Karpas-422 (cell line): ENCODE data around the gene USF3. TPM values are rescaled to one million over a fixed set of nuclear protein-coding genes. Genes with fewer than 3 reads are reported as not detected.
A peak's percentile ranks its signal among the peaks of the same experiment; 100 is the strongest.

Experiments
- DNase-seq: peaks from one replicate; pipeline ENCODE4 v3.0.0-alpha.2; 2015
- H2AFZ ChIP-seq: fragments of 200-600 bp; sonication (generic); 2 replicates; pipeline ENCODE4 v1.6.1; 2014; ENCODE audit warnings: antibody characterized with exemption, low read length, mixed read lengths
- H3K27ac ChIP-seq: fragments of 200-600 bp; sonication (generic); 2 replicates; pipeline ENCODE4 v1.5.1; 2014; ENCODE audit warnings: mild to moderate bottlenecking, low read length, moderate library complexity
- H3K27me3 ChIP-seq: fragments of 200-600 bp; sonication (generic); 2 replicates; pipeline ENCODE4 v1.6.1; 2014; ENCODE audit warnings: low read length, mixed read lengths
- H3K36me3 ChIP-seq: fragments of 200-600 bp; sonication (generic); 2 replicates; pipeline ENCODE4 v1.6.1; 2014; ENCODE audit warnings: low read length, mixed read lengths; ENCODE audit not compliant: insufficient read depth
- H3K4me1 ChIP-seq: fragments of 200-600 bp; sonication (generic); 2 replicates; pipeline ENCODE4 v1.6.1; 2014; ENCODE audit warnings: mild to moderate bottlenecking, low read length, mixed read lengths
- H3K4me2 ChIP-seq: fragments of 200-600 bp; sonication (generic); 2 replicates; pipeline ENCODE4 v1.6.1; 2014; ENCODE audit warnings: low read length, low read depth, mild to moderate bottlenecking; ENCODE audit not compliant: poor library complexity, severe bottlenecking
- H3K4me3 ChIP-seq: fragments of 200-600 bp; sonication (generic); 2 replicates; pipeline ENCODE4 v1.5.1; 2014; ENCODE audit warnings: mild to moderate bottlenecking, antibody characterized with exemption, low read length, mixed read lengths
- H3K79me2 ChIP-seq: fragments of 200-600 bp; sonication (generic); 2 replicates; pipeline ENCODE4 v1.6.1; 2014; ENCODE audit warnings: mild to moderate bottlenecking, low read length, mixed read lengths
- H3K9ac ChIP-seq: fragments of 200-600 bp; sonication (generic); 2 replicates; pipeline ENCODE4 v1.6.0; 2014; ENCODE audit warnings: low read length
- H3K9me2 ChIP-seq: fragments of 200-600 bp; sonication (generic), shearing (Covaris generic); replicated peaks from 2 replicates; pipeline ENCODE4 v1.6.0; 2014; ENCODE audit warnings: mild to moderate bottlenecking, low read length, moderate library complexity; ENCODE audit not compliant: insufficient read depth
- H3K9me3 ChIP-seq: fragments of 300-700, 200-600 bp; sonication (generic); 2 replicates; pipeline ENCODE4 v1.6.1; 2014; ENCODE audit warnings: low read length, mixed read lengths
- H4K20me1 ChIP-seq: fragments of 200-600 bp; sonication (generic); 2 replicates; pipeline ENCODE4 v1.6.1; 2014; ENCODE audit warnings: mild to moderate bottlenecking, antibody characterized with exemption, low read length, low read depth; ENCODE audit not compliant: insufficient read depth
- total RNA-seq: library from RNA; depleted of rRNA; stranded (reverse); fragments of >200 nt; shearing (Covaris generic); gene quantifications from 2 replicates; pipeline ENCODE4 v1.2.3, GENCODE V29; 2014; ENCODE audit warnings: low replicate concordance

USF3 gene
- total RNA-seq, 1 experiment from 2014 or later, result 32.2 TPM

DNA sequence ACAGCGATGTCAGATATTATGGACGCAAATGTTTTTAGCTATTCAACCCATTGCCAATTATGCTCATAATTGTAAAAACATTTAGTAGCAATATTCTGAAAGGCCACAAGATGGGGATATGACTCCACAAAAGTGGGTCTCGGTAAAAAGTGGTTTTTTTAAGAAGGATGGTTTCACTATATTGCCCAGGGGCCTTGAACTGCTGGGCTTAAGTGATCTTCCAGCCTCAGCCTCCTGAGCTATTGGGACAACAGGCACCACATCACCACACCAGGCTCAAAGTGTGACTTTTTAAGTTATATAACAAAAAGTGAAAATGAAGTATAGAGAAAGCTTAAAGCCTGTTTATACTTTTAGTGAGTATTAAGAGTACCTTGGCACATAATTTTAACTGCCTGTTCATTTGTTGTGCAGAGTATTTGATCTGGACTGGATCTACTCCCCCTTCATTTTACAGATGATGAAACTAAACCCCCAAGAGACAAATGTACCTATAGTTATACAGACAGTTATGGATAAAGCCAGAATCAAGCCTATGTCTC, 40.2 kb upstream of the USF3 start:
- Histone ChIP-seq H3K27me3 (no peaks in the 10 kb centered on the region), H3K36me3 (peaks cover 35% of the 10 kb centered on the region), H3K9ac (no peak overlapping the region), H2AFZ (no peak overlapping the region), H4K20me1 (peaks cover 82% of the 10 kb centered on the region), H3K4me2 (peak overlapping the region; percentile 16), H3K4me1 (peaks cover 59% of the 10 kb centered on the region), H3K79me2 (peaks cover 98% of the 10 kb centered on the region), H3K9me3 (no peaks in the 10 kb centered on the region), H3K4me3 (no peak overlapping the region), H3K27ac (peak overlapping the region; percentile 46), H3K9me2 (no peaks in the 10 kb centered on the region)
- DNase-seq, result peak; percentile 88

DNA sequence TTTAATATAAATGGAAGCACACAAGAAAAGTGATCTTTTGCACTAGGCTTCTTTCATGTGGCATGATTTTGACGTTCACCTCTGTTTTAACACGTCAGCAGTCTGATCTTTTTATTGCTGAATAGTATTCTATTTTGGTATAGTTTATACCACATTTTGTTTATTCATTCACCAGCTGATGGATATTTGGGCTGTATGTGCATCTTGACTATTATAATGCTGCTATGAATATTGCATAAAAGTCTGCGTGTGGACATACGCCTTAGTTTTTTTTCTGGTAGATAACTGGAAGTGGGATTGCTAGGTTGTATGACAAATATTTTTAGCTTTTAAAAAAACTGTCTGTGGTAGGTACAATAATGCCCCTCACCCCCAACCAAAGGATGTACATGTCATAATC, 35.3 kb upstream of the USF3 start:
- H3K9me2 ChIP-seq, result no peaks in the 10 kb centered on the region
- no peak overlapping the region for H2AFZ ChIP-seq
- no peak overlapping the region for H3K9ac ChIP-seq
- peaks cover 82% of the 10 kb centered on the region for H4K20me1 ChIP-seq
- peaks cover 10% of the 10 kb centered on the region for H3K4me1 ChIP-seq
- H3K36me3 ChIP-seq, result peaks cover 38% of the 10 kb centered on the region
- DNase-seq, result no peak
- H3K27me3 ChIP-seq, result no peaks in the 10 kb centered on the region
- no peaks in the 10 kb centered on the region for H3K9me3 ChIP-seq
- peaks cover 98% of the 10 kb centered on the region for H3K79me2 ChIP-seq
- no peak overlapping the region for H3K27ac ChIP-seq
- H3K4me2 ChIP-seq, result no peak overlapping the region
- no peak overlapping the region for H3K4me3 ChIP-seq

DNA sequence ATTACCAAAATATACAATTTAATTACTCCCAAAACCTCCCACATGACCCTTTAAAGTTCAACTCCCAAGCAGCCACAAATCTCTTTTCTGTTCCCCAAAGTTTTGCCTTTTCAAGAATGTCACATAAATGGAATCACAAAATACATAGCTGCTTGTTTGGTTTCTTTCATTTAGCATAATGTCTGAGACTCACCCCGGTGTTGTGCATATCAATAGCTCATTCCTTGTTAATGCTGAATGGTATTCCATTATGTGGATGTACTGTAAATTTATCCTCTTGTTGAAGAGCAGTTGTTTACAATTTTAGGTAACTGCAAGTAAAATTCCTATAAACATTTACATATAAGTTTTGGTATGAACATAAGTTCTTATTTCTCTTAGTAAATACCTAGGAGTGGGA, 34.1 kb upstream of the USF3 start:
- no peak overlapping the region for H3K4me3 ChIP-seq
- peaks cover 34% of the 10 kb centered on the region for H3K36me3 ChIP-seq
- H2AFZ ChIP-seq, result no peak overlapping the region
- no peak for DNase-seq
- H4K20me1 ChIP-seq, result peaks cover 74% of the 10 kb centered on the region
- H3K9me3 ChIP-seq, result no peaks in the 10 kb centered on the region
- no peaks in the 10 kb centered on the region for H3K9me2 ChIP-seq
- no peak overlapping the region for H3K4me2 ChIP-seq
- H3K27me3 ChIP-seq, result no peaks in the 10 kb centered on the region
- no peak overlapping the region for H3K9ac ChIP-seq
- no peak overlapping the region for H3K27ac ChIP-seq
- H3K4me1 ChIP-seq, result no peaks in the 10 kb centered on the region; the same call in 1 of the 2 replicates
- H3K79me2 ChIP-seq, result peaks cover 98% of the 10 kb centered on the region

DNA sequence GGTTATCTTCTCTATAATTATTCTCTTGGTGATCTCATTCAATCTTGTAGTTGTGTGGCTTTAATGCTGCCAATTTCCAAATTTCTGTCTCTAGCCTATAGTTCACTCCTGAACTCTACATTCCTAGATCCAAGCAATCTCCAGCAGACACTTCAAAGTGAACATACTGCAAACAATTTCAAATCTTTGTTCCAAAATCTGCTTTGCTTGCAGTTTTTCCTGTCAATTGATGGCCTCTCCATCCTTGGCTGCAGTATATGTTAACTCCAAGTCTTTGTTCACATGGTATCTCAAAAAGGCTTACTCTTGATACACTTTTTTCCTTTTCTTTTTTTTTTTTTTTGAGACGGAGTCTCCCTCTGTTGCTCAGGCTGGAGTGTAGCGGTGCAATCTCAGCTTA, 32.2 kb upstream of the USF3 start:
- no peak overlapping the region for H3K27ac ChIP-seq
- H2AFZ ChIP-seq, result no peak overlapping the region
- no peaks in the 10 kb centered on the region for H3K9me3 ChIP-seq
- H3K79me2 ChIP-seq, result peaks cover 98% of the 10 kb centered on the region
- H3K27me3 ChIP-seq, result no peaks in the 10 kb centered on the region
- no peaks in the 10 kb centered on the region for H3K4me1 ChIP-seq
- H3K9ac ChIP-seq, result no peak overlapping the region
- H3K36me3 ChIP-seq, result peaks cover 38% of the 10 kb centered on the region
- peaks cover 72% of the 10 kb centered on the region for H4K20me1 ChIP-seq
- no peak overlapping the region for H3K4me2 ChIP-seq
- no peak overlapping the region for H3K4me3 ChIP-seq
- H3K9me2 ChIP-seq, result no peaks in the 10 kb centered on the region
- no peak for DNase-seq

DNA sequence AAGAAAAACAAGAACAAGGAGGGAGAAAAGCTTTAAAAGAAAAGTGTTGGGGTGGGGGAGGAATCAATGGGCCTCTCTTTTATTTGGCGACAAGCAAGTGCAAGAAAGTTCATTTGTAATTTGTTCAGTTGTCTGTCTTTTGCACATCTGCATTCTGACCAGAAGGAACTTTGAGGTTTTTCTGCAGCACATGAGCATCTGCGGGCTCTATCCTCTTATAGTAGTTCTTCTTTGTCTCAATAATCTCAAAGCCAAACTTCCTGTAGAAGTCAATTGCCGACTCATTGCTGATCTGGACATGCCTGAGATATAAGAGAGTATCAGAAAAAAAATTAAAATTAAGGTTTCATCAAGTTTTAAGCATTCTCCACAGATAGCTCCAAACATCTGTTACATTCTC, 25.2 kb upstream of the USF3 start:
- Histone ChIP-seq H3K27me3 (no peaks in the 10 kb centered on the region), H3K9ac (no peak overlapping the region), H3K9me2 (no peaks in the 10 kb centered on the region), H3K4me3 (no peak overlapping the region), H4K20me1 (peaks cover 39% of the 10 kb centered on the region), H2AFZ (no peak overlapping the region), H3K79me2 (peaks cover 34% of the 10 kb centered on the region), H3K9me3 (no peaks in the 10 kb centered on the region), H3K36me3 (peaks cover 65% of the 10 kb centered on the region), H3K4me1 (no peaks in the 10 kb centered on the region), H3K27ac (no peak overlapping the region), H3K4me2 (no peak overlapping the region)
- no peak for DNase-seq

DNA sequence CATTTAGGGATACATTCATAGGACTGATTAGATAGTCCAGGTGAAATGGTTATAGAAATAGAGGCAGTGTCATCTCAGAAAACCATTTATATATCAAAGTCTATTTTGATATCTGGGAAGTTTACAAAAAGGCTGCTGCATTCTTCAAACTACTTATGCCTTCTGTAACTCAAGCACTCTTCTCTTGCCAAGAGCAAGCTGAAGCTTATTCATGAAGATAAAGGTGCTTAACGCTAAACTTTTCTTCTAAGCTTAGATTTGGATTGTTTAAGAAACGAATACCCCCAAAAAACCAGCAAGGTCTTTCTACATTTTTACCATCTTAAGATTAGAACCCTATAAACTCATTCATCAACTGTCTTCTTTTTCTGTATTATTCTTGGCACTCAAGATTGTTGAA, 23.3 kb upstream of the USF3 start:
- H3K4me1 ChIP-seq, result no peaks in the 10 kb centered on the region
- H3K27me3 ChIP-seq, result no peaks in the 10 kb centered on the region
- H3K9ac ChIP-seq, result no peak overlapping the region
- H3K36me3 ChIP-seq, result peaks cover 69% of the 10 kb centered on the region
- H3K9me3 ChIP-seq, result no peaks in the 10 kb centered on the region
- peaks cover 32% of the 10 kb centered on the region for H4K20me1 ChIP-seq
- peaks cover 15% of the 10 kb centered on the region for H3K79me2 ChIP-seq
- H3K27ac ChIP-seq, result no peak overlapping the region
- H2AFZ ChIP-seq, result no peak overlapping the region
- no peaks in the 10 kb centered on the region for H3K9me2 ChIP-seq
- DNase-seq, result no peak
- H3K4me2 ChIP-seq, result no peak overlapping the region
- no peak overlapping the region for H3K4me3 ChIP-seq

DNA sequence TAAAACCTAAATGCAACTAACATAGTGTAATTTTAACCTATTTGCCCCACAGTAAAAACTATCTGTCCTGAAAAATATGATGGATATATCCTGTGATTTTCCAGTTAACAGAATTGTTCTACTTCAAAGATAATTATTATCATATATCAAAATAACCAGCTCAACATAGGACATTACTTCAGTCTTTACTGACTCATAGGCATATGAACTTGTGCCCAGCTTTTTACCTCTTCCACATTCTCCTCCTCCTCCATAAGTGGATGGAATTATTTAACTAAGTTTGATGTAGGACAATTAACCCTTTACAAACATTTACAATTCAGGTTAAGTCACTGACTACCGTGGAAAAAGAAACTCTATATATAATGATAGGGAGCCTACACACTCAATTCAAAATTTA, 22.9 kb upstream of the USF3 start:
- peaks cover 27% of the 10 kb centered on the region for H4K20me1 ChIP-seq
- H3K9ac ChIP-seq, result no peak overlapping the region
- no peaks in the 10 kb centered on the region for H3K27me3 ChIP-seq
- no peaks in the 10 kb centered on the region for H3K9me2 ChIP-seq
- peaks cover 65% of the 10 kb centered on the region for H3K36me3 ChIP-seq
- H3K79me2 ChIP-seq, result peaks cover 11% of the 10 kb centered on the region
- no peak overlapping the region for H3K4me2 ChIP-seq
- no peak overlapping the region for H2AFZ ChIP-seq
- no peaks in the 10 kb centered on the region for H3K4me1 ChIP-seq
- DNase-seq, result no peak
- H3K27ac ChIP-seq, result no peak overlapping the region
- H3K9me3 ChIP-seq, result no peaks in the 10 kb centered on the region
- no peak overlapping the region for H3K4me3 ChIP-seq

DNA sequence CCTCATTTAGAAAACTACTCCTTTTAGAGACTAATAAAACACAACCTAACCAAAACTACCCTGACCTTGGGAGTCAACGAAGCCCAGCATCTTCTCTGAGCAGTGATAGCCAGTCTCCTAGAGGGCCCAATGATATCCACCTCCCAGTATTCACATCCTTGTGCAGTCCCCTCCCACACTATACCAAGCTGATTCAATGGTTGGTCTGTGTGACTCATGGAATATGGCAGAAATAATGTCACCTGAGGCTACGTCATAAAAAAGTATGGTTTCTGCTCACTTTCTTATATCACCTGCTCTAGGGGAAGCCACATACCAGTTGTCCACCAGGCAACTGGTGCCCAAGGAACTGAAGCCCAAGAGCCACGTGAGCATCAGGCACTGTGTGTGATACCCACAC, 21.4 kb upstream of the USF3 start:
- peaks cover 20% of the 10 kb centered on the region for H4K20me1 ChIP-seq
- H3K4me3 ChIP-seq, result no peak overlapping the region
- H2AFZ ChIP-seq, result no peak overlapping the region
- H3K79me2 ChIP-seq, result no peaks in the 10 kb centered on the region
- DNase-seq, result no peak
- no peak overlapping the region for H3K4me2 ChIP-seq
- no peaks in the 10 kb centered on the region for H3K27me3 ChIP-seq
- no peaks in the 10 kb centered on the region for H3K4me1 ChIP-seq
- no peak overlapping the region for H3K27ac ChIP-seq
- H3K9me2 ChIP-seq, result no peaks in the 10 kb centered on the region
- peaks cover 52% of the 10 kb centered on the region for H3K36me3 ChIP-seq
- H3K9ac ChIP-seq, result no peak overlapping the region
- H3K9me3 ChIP-seq, result no peaks in the 10 kb centered on the region

DNA sequence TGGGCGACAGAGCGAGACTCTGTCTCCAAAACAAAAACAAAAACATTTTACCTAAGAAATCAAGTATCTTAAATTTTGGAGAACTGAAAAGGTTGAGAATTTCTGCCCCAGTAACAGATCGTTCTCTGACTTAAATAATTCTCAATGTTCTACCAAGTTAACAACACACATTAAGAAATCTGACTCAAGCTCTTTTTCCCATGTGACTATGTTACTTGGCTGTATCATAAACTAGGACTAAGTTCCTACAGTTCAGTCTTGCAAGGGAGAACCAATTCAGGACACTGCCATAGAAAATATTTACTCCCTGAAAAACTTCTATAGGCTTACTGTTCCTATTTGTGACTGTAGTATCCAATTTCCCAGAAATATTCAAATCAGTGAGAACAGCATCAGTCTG, 20.9 kb upstream of the USF3 start:
- H3K9me2 ChIP-seq, result no peaks in the 10 kb centered on the region

More for the DNA sequence above, 20.9 kb upstream of the USF3 start:
- Histone ChIP-seq H3K27ac (no peak overlapping the region), H3K79me2 (no peaks in the 10 kb centered on the region), H2AFZ (no peak overlapping the region), H3K4me3 (no peak overlapping the region), H3K4me1 (no peaks in the 10 kb centered on the region), H3K9me3 (no peaks in the 10 kb centered on the region), H3K27me3 (no peaks in the 10 kb centered on the region), H3K4me2 (no peak overlapping the region), H4K20me1 (peaks cover 17% of the 10 kb centered on the region), H3K36me3 (peaks cover 47% of the 10 kb centered on the region), H3K9ac (no peak overlapping the region)
- DNase-seq, result no peak
